Activated naive CD8-positive, alpha-beta T cell (primary cell): ENCODE measurements around the gene OFD1.

Source experiments
- H3K27ac Mint-ChIP-seq: one replicate; pipeline ENCODE4 v1.8.0; 2021; ENCODE audit warnings: mixed read lengths
- H3K27me3 Mint-ChIP-seq: one replicate; pipeline ENCODE4 v1.8.0; 2021; ENCODE audit warnings: mixed read lengths
- H3K36me3 Mint-ChIP-seq: one replicate; pipeline ENCODE4 v1.8.0; 2021; ENCODE audit warnings: mixed read lengths
- H3K4me1 Mint-ChIP-seq: one replicate; pipeline ENCODE4 v1.8.0; 2021; ENCODE audit warnings: low read depth, mixed read lengths
- H3K4me3 Mint-ChIP-seq: one replicate; pipeline ENCODE4 v1.8.0; 2021; ENCODE audit warnings: mild to moderate bottlenecking, mixed read lengths
- H3K9me3 Mint-ChIP-seq: one replicate; pipeline ENCODE4 v1.8.0; 2021; ENCODE audit warnings: low read depth, mixed read lengths

OFD1 gene

GRCh38 chrX:13695601-13696115 is 38.9 kb upstream of the OFD1 start:
- H3K4me3 Mint-ChIP-seq = peak overlapping the region; percentile 61

DNA sequence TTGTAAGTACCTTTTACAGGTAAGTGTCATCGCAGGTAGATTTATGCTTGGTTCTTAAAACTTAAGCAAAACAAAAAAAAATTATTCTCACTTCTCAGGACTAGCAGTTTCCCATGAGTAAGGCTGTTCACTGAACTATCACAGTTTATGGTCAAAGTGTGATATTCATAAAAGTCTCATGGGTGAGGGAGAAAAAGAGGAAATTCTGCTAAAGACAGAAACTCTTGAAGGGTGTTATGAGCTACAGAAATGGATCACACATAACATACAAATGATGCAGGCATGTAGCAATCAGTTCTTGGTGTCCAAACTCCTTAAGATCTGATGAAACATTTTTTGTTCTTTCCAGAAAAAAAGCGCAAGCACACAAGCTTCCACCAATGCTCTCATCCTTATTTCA is 37.1 kb upstream of the OFD1 start:
- Mint-ChIP-seq H3K36me3 (no peaks in the 10 kb centered on the region), H3K27ac (peak overlapping the region; percentile 6), H3K9me3 (no peaks in the 10 kb centered on the region), H3K4me3 (no peak overlapping the region), H3K4me1 (peaks cover 70% of the 10 kb centered on the region), H3K27me3 (no peaks in the 10 kb centered on the region)

More at GRCh38 chrX:13695601-13696115, 38.9 kb upstream of the OFD1 start:
- Mint-ChIP-seq H3K9me3 (no peaks in the 10 kb centered on the region), H3K36me3 (no peaks in the 10 kb centered on the region), H3K27ac (peak overlapping the region; percentile 70), H3K4me1 (peaks cover 68% of the 10 kb centered on the region), H3K27me3 (no peaks in the 10 kb centered on the region)

DNA sequence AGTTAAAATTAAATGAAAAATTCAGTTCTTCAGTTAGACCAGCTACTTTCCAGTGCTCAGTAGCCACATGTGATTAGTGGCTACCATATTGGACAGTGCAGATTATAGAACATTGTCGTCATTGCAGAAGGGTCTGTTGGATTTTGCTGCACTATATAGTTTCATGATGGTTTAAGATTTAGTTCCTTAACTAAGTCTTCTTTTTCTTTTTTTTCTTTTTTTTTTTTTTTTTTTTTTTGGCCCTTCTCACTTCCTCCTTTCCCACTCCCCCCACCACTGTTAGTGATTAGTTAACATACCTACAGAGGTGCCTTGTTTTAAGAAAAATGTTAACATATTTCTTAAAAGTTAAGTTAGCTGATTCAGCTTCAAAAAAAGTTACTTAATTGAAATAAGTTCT is 36.6 kb upstream of the OFD1 start:
- Mint-ChIP-seq H3K4me1 (peaks cover 70% of the 10 kb centered on the region), H3K27me3 (no peaks in the 10 kb centered on the region), H3K4me3 (no peak overlapping the region), H3K36me3 (no peaks in the 10 kb centered on the region), H3K27ac (no peak overlapping the region), H3K9me3 (no peaks in the 10 kb centered on the region)

DNA sequence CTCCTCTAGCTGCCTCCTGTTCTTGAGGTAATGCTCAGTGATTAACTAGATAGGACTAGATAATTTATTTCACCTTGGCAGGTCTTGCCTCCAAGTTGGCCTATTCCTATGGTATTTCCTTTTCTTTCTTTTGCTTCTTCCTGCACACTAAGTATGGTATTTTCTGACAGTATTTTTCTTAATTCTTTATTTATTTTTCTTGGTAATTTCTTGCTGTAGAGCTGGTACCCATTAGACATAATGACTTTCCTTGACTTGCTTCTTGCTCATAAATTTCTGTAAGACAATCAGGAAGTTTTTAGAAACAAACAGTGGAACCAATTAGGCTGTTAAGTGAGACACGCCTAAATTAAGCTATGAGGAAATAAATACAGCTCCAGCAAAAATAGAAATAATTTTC is 36.1 kb upstream of the OFD1 start:
- Mint-ChIP-seq H3K27me3 (no peaks in the 10 kb centered on the region), H3K27ac (peak overlapping the region; percentile 50), H3K36me3 (no peaks in the 10 kb centered on the region), H3K4me1 (peaks cover 70% of the 10 kb centered on the region), H3K4me3 (no peak overlapping the region), H3K9me3 (no peaks in the 10 kb centered on the region)

GRCh38 chrX:13699183-13699826 is 35.2 kb upstream of the OFD1 start:
- peak overlapping the region; percentile 70 for H3K27ac Mint-ChIP-seq
- no peaks in the 10 kb centered on the region for H3K27me3 Mint-ChIP-seq
- peaks cover 70% of the 10 kb centered on the region for H3K4me1 Mint-ChIP-seq
- peaks cover 2% of the 10 kb centered on the region for H3K36me3 Mint-ChIP-seq
- H3K9me3 Mint-ChIP-seq = no peaks in the 10 kb centered on the region
- no peak overlapping the region for H3K4me3 Mint-ChIP-seq

- no peak overlapping the region for H3K27ac Mint-ChIP-seq
- H3K27me3 Mint-ChIP-seq = no peaks in the 10 kb centered on the region
- H3K9me3 Mint-ChIP-seq = no peaks in the 10 kb centered on the region
- peaks cover 64% of the 10 kb centered on the region for H3K4me1 Mint-ChIP-seq
- peaks cover 2% of the 10 kb centered on the region for H3K36me3 Mint-ChIP-seq
- no peak overlapping the region for H3K4me3 Mint-ChIP-seq
These were observed 34.2 kb upstream of the OFD1 start for GRCh38 chrX:13700380-13700779.

- Mint-ChIP-seq H3K9me3 (no peaks in the 10 kb centered on the region), H3K4me3 (no peak overlapping the region), H3K4me1 (peaks cover 55% of the 10 kb centered on the region), H3K27me3 (no peaks in the 10 kb centered on the region), H3K36me3 (peaks cover 2% of the 10 kb centered on the region), H3K27ac (peak overlapping the region; percentile 41)
These were observed 32.3 kb upstream of the OFD1 start for GRCh38 chrX:13702111-13702789.

- peak overlapping the region; percentile 91 for H3K27ac Mint-ChIP-seq
- H3K4me3 Mint-ChIP-seq = no peak overlapping the region
- H3K36me3 Mint-ChIP-seq = peaks cover 2% of the 10 kb centered on the region
- H3K9me3 Mint-ChIP-seq = no peaks in the 10 kb centered on the region
- H3K4me1 Mint-ChIP-seq = peaks cover 49% of the 10 kb centered on the region
- H3K27me3 Mint-ChIP-seq = no peaks in the 10 kb centered on the region
These were observed 31.4 kb upstream of the OFD1 start for GRCh38 chrX:13703135-13703534.

GRCh38 chrX:13703589-13703988 is 31.0 kb upstream of the OFD1 start:
- Mint-ChIP-seq H3K27me3 (no peaks in the 10 kb centered on the region), H3K4me1 (peaks cover 49% of the 10 kb centered on the region), H3K36me3 (peaks cover 2% of the 10 kb centered on the region), H3K4me3 (no peak overlapping the region), H3K27ac (peak overlapping the region; percentile 91), H3K9me3 (no peaks in the 10 kb centered on the region)

DNA sequence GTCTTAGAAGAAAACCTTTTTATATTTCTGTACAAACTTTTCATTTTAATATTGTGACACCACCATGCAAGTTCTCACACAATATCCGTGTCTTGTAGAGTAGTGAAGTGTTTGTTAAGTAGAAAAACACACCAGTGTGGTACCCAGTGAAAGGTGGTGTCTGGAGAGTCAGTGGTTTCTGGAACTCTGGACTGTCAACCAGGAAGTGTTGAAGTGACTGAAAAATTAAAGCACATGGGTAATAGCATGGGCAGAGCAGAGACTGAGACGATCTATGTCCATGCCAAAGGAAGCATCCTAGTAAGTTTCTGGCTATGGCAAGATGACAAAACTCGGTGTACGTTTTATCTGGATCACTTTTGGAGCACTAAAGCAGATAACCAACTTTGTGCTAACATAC is 23.4 kb upstream of the OFD1 start:
- peak overlapping the region; percentile 72 for H3K27ac Mint-ChIP-seq
- no peaks in the 10 kb centered on the region for H3K27me3 Mint-ChIP-seq
- no peaks in the 10 kb centered on the region for H3K9me3 Mint-ChIP-seq
- peaks cover 12% of the 10 kb centered on the region for H3K4me1 Mint-ChIP-seq
- no peak overlapping the region for H3K4me3 Mint-ChIP-seq
- no peaks in the 10 kb centered on the region for H3K36me3 Mint-ChIP-seq

GRCh38 chrX:13716455-13716854 is 18.1 kb upstream of the OFD1 start:
- H3K27ac Mint-ChIP-seq = peak overlapping the region; percentile 64
- H3K36me3 Mint-ChIP-seq = peaks cover 3% of the 10 kb centered on the region
- H3K4me3 Mint-ChIP-seq = no peak overlapping the region
- peaks cover 35% of the 10 kb centered on the region for H3K4me1 Mint-ChIP-seq
- H3K27me3 Mint-ChIP-seq = no peaks in the 10 kb centered on the region
- no peaks in the 10 kb centered on the region for H3K9me3 Mint-ChIP-seq

DNA sequence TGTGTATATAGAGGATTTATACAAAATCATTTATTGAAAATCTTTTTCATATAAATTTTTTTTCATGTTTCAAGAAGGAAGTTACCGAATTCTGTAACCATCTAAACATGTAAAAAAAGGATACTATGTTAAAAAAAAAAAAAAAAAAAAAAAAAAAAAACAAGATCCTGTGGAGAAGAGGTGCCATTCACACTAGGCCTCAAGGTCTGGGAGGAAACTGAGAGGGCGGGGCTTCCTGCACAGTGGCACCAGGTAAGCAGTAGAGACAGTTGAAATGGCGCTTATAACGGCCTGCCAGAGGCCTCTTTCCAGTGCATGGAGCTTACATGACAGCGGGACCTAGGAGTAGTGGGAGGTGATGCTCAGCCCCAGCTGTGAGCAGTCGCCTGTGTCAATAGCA is 17.6 kb upstream of the OFD1 start:
- Mint-ChIP-seq H3K4me1 (peaks cover 33% of the 10 kb centered on the region), H3K9me3 (no peaks in the 10 kb centered on the region), H3K27me3 (no peaks in the 10 kb centered on the region), H3K36me3 (peaks cover 3% of the 10 kb centered on the region), H3K27ac (no peak overlapping the region), H3K4me3 (no peak overlapping the region)

DNA sequence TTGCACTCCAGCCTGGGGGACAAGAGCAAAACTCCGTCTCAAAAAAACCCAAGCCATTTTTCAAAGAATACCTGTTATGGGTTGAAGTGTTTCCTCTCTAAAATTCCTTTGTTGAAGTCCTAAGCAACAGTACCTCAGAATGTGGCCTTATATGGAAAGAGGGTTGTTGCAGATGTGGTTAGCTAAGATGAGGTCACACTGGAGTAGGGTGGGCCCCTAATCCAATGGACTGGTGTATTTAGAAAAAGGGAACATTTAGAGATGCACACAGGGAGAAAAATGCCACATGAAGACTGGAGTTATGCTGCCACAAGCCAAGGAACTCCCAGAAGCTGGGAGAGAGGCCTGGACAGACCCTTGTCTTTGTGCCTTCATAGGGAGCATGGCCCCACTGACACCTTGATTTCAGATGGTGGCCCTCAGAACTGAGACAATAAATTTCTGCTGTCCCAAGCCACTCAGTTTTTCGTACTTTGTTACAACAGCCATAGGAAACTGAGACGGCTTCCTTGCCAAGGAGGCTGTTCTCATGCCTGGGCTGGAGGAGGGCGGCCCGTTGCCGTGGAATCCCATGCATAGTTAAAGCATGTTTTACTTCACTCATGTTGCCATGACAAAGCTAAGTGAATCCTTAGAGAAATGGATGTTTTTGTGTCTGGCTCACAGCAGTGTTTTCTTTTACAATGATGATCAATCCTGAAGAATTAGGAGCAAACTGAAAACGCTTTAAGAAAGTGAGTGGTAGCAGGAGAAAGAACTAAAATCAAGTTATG is 16.7 kb upstream of the OFD1 start:
- H3K4me3 Mint-ChIP-seq = no peak overlapping the region
- H3K4me1 Mint-ChIP-seq = peaks cover 36% of the 10 kb centered on the region
- H3K27me3 Mint-ChIP-seq = no peaks in the 10 kb centered on the region
- no peaks in the 10 kb centered on the region for H3K9me3 Mint-ChIP-seq
- no peak overlapping the region for H3K27ac Mint-ChIP-seq
- peaks cover 3% of the 10 kb centered on the region for H3K36me3 Mint-ChIP-seq

- Mint-ChIP-seq H3K4me1 (peaks cover 44% of the 10 kb centered on the region), H3K36me3 (peaks cover 6% of the 10 kb centered on the region), H3K27me3 (no peaks in the 10 kb centered on the region), H3K4me3 (no peak overlapping the region), H3K27ac (peak overlapping the region; percentile 37), H3K9me3 (no peaks in the 10 kb centered on the region)
These were observed 15.2 kb upstream of the OFD1 start for GRCh38 chrX:13719192-13719856.

DNA sequence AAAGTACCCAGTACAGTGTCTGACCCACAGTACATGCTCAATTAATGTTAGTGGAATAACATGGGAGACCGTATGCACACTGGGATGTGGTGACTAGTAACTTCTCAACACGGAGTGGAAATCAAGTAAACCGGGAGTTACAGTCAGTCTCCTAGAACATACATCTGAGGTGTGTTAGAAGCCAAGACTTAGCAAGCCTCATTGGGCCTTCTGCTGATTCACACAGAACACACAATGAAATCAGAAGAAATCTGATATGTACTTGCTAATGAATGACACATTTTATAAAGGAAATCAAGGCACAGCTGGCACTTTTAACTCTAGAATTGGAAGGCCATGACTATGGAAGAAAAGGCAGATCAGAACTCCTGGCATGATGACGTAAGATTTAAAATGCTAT is 13.2 kb upstream of the OFD1 start:
- Mint-ChIP-seq H3K4me1 (peaks cover 55% of the 10 kb centered on the region), H3K27ac (peak overlapping the region; percentile 81), H3K27me3 (no peaks in the 10 kb centered on the region), H3K4me3 (no peak overlapping the region), H3K9me3 (no peaks in the 10 kb centered on the region), H3K36me3 (peaks cover 5% of the 10 kb centered on the region)
